ENCODE results near the gene HOMER3.

The HOMER3 gene

GRCh38 chr19:18898081-18898606 is 42.9 kb downstream of the HOMER3 start:
- in situ Hi-C loops (cut with HindIII; ENCODE audit: low sequenced_read_pairs): no loop called here
- no peak for DNase-seq (ENCODE audit: low read depth)
- TF ChIP-seq CTCF (IDR thresholded peaks at IDR 0.05; ENCODE audit: low read depth, low read length, missing control alignments): no peak
- H3K4me3 ChIP-seq (ENCODE audit: low read depth, low read length): no peak overlapping the region

GRCh38 chr19:18897094-18898029 is 43.7 kb downstream of the HOMER3 start:
- no peak for TF ChIP-seq CTCF (IDR thresholded peaks at IDR 0.05; ENCODE audit: low read depth, low read length, missing control alignments)
- in situ Hi-C loops (cut with HindIII; ENCODE audit: low sequenced_read_pairs): no loop called here
- DNase-seq (ENCODE audit: low read depth): no peak
- H3K4me3 ChIP-seq (ENCODE audit: low read depth, low read length): no peak overlapping the region

- H3K4me3 ChIP-seq (ENCODE audit: low read depth, low read length): no peak overlapping the region
- no peak for DNase-seq (ENCODE audit: low read depth)
- TF ChIP-seq CTCF (IDR thresholded peaks at IDR 0.05; ENCODE audit: low read depth, low read length, missing control alignments): peak; percentile 16
- in situ Hi-C loops (cut with HindIII; ENCODE audit: low sequenced_read_pairs): no loop called here
Measured at GRCh38 chr19:18896421-18896841, 44.6 kb downstream of the HOMER3 start.

- H3K4me3 ChIP-seq (ENCODE audit: low read depth, low read length): peak within 1 kb of the TSS; percentile 40
- no peak for DNase-seq (ENCODE audit: low read depth)
- TF ChIP-seq CTCF (IDR thresholded peaks at IDR 0.05; ENCODE audit: low read depth, low read length, missing control alignments): no peak
- in situ Hi-C loops (cut with HindIII; ENCODE audit: low sequenced_read_pairs): no loop called here
Measured at GRCh38 chr19:18895824-18896341, 45.1 kb downstream of the HOMER3 start, which contains the start of gene CERS1. Gene CERS1 (minus strand): TSS chr19:18896158. CDS start chr19:18896072, 86 bp downstream.

- no peak for DNase-seq (ENCODE audit: low read depth)
- peak; percentile 35 for TF ChIP-seq CTCF (IDR thresholded peaks at IDR 0.05; ENCODE audit: low read depth, low read length, missing control alignments)
- H3K4me3 ChIP-seq (ENCODE audit: low read depth, low read length): peak overlapping the region; percentile 40
- in situ Hi-C loops (cut with HindIII; ENCODE audit: low sequenced_read_pairs): no loop called here
Measured at GRCh38 chr19:18895038-18895823, 45.8 kb downstream of the HOMER3 start.

Data from astrocyte of the cerebellum (primary cell).